Fibroblast of mammary gland (primary cell): ENCODE data around the gene OTOG.

Experiments
- DNase-seq: peaks from one replicate; pipeline ENCODE4 v3.0.0-alpha.2; 2010; ENCODE audit warnings: low read depth
- H3K4me3 ChIP-seq: 2 replicates; pipeline ENCODE4 v1.5.1; 2011; ENCODE audit warnings: low read depth, mild to moderate bottlenecking, low read length, moderate library complexity; ENCODE audit not compliant: control insufficient read depth
- TF ChIP-seq, protein P1 (sequence below): conservative IDR thresholded peaks from 2 replicates; pipeline ENCODE4 v1.5.1; 2011; ENCODE audit warnings: low read depth, low read length, inconsistent platforms; ENCODE audit not compliant: control insufficient read depth, insufficient read depth

OTOG gene

DNA sequence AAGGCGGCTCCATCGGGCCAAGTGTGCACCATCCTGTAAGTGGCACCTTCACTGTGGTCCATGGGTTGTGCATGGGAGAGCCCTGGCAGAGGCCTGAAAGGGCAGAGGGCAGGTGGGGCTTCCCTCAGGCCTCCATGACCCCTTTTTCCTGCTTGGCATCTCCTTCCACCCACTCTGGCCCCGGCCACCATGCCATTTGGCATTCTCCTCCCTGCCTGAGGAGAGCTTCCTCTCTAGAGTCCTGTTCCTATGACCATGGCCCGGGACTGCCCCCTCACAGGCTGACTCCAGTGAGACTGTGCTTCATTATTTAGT lies 4.9 kb downstream of the OTOG start:
- H3K4me3 ChIP-seq, result no peak overlapping the region
- TF ChIP-seq, protein P1, sequence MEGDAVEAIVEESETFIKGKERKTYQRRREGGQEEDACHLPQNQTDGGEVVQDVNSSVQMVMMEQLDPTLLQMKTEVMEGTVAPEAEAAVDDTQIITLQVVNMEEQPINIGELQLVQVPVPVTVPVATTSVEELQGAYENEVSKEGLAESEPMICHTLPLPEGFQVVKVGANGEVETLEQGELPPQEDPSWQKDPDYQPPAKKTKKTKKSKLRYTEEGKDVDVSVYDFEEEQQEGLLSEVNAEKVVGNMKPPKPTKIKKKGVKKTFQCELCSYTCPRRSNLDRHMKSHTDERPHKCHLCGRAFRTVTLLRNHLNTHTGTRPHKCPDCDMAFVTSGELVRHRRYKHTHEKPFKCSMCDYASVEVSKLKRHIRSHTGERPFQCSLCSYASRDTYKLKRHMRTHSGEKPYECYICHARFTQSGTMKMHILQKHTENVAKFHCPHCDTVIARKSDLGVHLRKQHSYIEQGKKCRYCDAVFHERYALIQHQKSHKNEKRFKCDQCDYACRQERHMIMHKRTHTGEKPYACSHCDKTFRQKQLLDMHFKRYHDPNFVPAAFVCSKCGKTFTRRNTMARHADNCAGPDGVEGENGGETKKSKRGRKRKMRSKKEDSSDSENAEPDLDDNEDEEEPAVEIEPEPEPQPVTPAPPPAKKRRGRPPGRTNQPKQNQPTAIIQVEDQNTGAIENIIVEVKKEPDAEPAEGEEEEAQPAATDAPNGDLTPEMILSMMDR, result no peak
- DNase-seq, result no peak

DNA sequence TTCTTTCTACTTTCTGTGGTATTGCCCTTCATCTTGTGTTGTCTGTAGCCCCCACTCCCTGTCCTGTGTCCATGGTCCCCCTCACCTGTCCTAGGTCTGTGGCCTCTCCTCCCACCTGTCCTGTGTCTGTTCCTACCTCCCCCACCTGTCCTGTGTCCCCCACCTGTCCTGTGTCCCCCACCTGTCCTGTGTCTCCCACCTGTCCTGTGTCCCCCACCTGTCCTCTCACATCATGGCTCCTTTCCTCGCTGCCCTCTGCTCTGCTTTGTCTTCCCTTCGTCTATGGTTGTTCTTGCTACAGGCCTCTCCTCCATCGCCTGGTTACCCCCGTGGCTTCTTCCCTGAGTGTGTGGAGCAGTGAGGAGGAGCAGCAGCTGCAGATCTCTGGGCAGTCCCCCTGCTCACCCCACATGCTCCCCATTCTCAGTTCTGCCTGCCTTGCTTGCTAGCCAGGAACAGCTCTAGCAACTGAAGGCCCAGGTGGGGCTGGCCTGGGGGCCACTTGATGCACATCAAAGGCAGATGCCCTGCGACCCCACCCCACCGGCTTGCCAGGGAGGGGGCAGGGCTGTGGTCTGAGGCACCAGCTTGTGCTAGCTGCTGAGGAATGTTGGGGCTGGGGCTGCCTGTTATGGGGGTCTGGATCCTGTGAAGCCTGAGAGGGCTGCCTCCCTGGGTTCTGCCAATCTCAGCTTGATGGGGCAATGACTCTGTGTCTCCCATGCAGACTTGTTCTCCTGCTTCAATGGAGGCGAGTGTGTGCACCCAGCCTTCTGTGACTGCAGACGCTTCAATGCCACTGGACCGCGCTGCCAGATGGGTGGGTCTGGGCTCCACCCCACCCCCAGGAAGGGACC lies 5.6 kb downstream of the OTOG start:
- DNase-seq, result no peak
- TF ChIP-seq, protein P1, result no peak
- H3K4me3 ChIP-seq, result no peak overlapping the region

GRCh38 chr11:17553249-17553546 lies 6.1 kb downstream of the OTOG start:
- DNase-seq, result no peak
- TF ChIP-seq, protein P1, result no peak
- no peak overlapping the region for H3K4me3 ChIP-seq

- TF ChIP-seq, protein P1, result no peak
- no peak overlapping the region for H3K4me3 ChIP-seq
- DNase-seq, result no peak
Measured at GRCh38 chr11:17554487-17554886, 7.4 kb downstream of the OTOG start.

DNA sequence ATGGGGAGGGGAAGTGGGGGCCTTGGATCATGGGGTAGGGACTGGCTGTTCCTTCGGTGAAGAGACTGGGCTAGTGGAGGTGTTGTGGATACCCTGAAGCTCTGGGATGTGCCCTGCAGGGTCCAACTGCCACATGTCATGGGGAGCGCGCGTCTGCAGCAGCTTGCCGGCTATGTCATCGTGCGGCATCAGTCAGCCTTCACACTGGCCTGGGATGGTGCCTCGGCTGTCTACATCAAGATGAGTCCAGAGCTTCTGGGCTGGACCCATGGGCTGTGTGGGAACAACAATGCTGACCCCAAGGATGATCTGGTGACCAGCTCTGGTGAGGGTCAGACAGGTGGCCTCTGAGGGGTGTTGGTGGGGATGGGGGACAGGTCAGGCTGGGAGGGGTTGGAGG lies 9.9 kb downstream of the OTOG start:
- no peak overlapping the region for H3K4me3 ChIP-seq
- TF ChIP-seq, protein P1, result no peak
- no peak for DNase-seq

GRCh38 chr11:17558025-17558780 lies 11.1 kb downstream of the OTOG start:
- no peak for DNase-seq

More at GRCh38 chr11:17558025-17558780, 11.1 kb downstream of the OTOG start:
- TF ChIP-seq, protein P1, result no peak
- H3K4me3 ChIP-seq, result no peak overlapping the region
